HepG2 (cell line): Measurements from ENCODE around the gene TMEM233. TPM values are rescaled to one million over a fixed set of nuclear protein-coding genes. Genes with fewer than 3 reads are reported as not detected.
A peak's percentile ranks its signal among the peaks of the same experiment; 100 is the strongest.

Experiments used
- ATF7 ChIP-seq, 2 experiments: fragments of 450-650 bp in 1 of 2; sonication (generic) in 1 of 2; formaldehyde crosslinking in 1 of 2; IDR thresholded peaks; 2 replicates each; pipeline versions ENCODE4 v1.4.0 to v1.6.1; 2016 to 2020; ENCODE audit warnings: antibody characterized with exemption in 1 of 2, mild to moderate bottlenecking in 1 of 2, missing genetic modification reagents in 1 of 2
- E2F5 ChIP-seq: sonication (generic); formaldehyde crosslinking; conservative IDR thresholded peaks from 2 replicates; pipeline ENCODE4 v1.4.0; 2020; ENCODE audit warnings: missing genetic modification reagents
- FOXM1 ChIP-seq: sonication (generic); formaldehyde crosslinking; IDR thresholded peaks from 2 replicates; pipeline ENCODE4 v1.5.0; 2020; ENCODE audit warnings: missing genetic modification reagents
- HNF1B ChIP-seq: sonication (generic); formaldehyde crosslinking; IDR thresholded peaks from 2 replicates; pipeline ENCODE4 v1.5.1; 2020; ENCODE audit warnings: mild to moderate bottlenecking, moderate library complexity, missing genetic modification reagents
- PHB2 ChIP-seq: fragments of 450-650 bp; IDR thresholded peaks from 2 replicates; pipeline ENCODE4 v1.6.1; 2018; ENCODE audit not compliant: partially characterized antibody
- SMAD3 ChIP-seq: sonication (generic); formaldehyde crosslinking; IDR thresholded peaks from 2 replicates; pipeline ENCODE4 v1.4.0; 2020; ENCODE audit warnings: missing genetic modification reagents
- ZNF687 ChIP-seq: sonication (generic); formaldehyde crosslinking; IDR thresholded peaks from 2 replicates; pipeline ENCODE4 v1.5.1; 2020; ENCODE audit warnings: mild to moderate bottlenecking, missing genetic modification reagents, moderate library complexity
- polyA plus RNA-seq, 8 experiments: library from polyadenylated mRNA; depleted of rRNA in 3 of 8; stranded (reverse) in 7 of 8; unstranded in 1 of 8; fragments of >200 nt; fragmentation: Illumina TruSeq in 4 of 8; extraction: Trizol in 4 of 8; gene quantifications; 2 replicates each; pipeline versions ENCODE4 v1.2.1 to v1.2.3, GENCODE V29; 2011 to 2016; ENCODE audit warnings: low read depth in 4 of 8, missing spikeins in 1 of 8, mixed read lengths in 1 of 8; ENCODE audit not compliant: insufficient read depth in 1 of 8
- total RNA-seq, 5 experiments: library from RNA; depleted of rRNA; stranded (reverse); fragments of >200 nt; fragmentation: Illumina TruSeq; extraction: Trizol; gene quantifications; 2 replicates each; pipeline ENCODE4 v1.2.3, GENCODE V29; 2016; ENCODE audit warnings: low read depth in 1 of 5
- TF ChIP-seq, protein P1 (sequence below): sonication (generic); formaldehyde crosslinking; IDR thresholded peaks from 2 replicates; pipeline ENCODE4 v1.5.0; 2020; ENCODE audit warnings: mild to moderate bottlenecking, missing genetic modification reagents, borderline replicate concordance
- TF ChIP-seq, protein P2 (sequence below): sonication (generic); formaldehyde crosslinking; IDR thresholded peaks from 2 replicates; pipeline ENCODE4 v1.8.1; 2022; ENCODE audit warnings: low read depth, mild to moderate bottlenecking, missing genetic modification reagents
- TF ChIP-seq, protein P3 (sequence below): sonication (generic); IDR thresholded peaks from 2 replicates; pipeline ENCODE4 v1.6.1; 2016; ENCODE audit warnings: low read depth, borderline replicate concordance

Gene TMEM233
- total and polyA plus RNA-seq, 2 of the 13 experiments (the other 11 are each of a cell fraction or from before 2014, with no cell fraction given), result 0.03 TPM; not detected in 1

DNA sequence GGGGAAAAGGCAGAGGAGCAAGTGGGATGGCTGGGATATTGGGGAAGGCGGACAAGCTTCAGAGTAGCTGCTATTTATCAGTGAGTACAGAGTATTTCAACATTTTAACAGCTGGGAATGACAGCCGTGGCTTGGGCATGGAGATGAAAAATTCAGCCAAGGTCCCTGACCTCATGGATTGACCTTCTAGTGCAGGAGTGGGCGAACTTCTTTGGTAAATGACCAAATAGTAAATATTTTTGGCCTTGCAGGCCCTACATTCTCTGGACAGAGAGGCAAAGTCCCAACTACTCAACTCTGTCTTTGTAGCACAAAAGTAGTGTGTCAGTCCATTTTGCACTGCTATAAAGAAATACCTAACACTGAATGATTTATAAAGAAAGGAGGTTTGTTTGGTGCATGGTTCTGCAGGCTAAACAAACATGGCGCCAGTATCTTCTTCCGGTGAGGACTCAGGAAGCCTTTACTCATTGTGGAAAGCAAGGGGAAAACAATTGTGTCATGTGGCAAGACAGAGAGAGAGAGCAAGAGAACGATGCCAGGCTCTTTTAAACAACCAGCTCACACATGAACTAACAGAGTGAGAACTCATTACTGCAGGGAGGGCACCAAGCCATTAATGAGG lies 33.6 kb downstream of the TMEM233 start (continued):
- TF ChIP-seq, protein P1, sequence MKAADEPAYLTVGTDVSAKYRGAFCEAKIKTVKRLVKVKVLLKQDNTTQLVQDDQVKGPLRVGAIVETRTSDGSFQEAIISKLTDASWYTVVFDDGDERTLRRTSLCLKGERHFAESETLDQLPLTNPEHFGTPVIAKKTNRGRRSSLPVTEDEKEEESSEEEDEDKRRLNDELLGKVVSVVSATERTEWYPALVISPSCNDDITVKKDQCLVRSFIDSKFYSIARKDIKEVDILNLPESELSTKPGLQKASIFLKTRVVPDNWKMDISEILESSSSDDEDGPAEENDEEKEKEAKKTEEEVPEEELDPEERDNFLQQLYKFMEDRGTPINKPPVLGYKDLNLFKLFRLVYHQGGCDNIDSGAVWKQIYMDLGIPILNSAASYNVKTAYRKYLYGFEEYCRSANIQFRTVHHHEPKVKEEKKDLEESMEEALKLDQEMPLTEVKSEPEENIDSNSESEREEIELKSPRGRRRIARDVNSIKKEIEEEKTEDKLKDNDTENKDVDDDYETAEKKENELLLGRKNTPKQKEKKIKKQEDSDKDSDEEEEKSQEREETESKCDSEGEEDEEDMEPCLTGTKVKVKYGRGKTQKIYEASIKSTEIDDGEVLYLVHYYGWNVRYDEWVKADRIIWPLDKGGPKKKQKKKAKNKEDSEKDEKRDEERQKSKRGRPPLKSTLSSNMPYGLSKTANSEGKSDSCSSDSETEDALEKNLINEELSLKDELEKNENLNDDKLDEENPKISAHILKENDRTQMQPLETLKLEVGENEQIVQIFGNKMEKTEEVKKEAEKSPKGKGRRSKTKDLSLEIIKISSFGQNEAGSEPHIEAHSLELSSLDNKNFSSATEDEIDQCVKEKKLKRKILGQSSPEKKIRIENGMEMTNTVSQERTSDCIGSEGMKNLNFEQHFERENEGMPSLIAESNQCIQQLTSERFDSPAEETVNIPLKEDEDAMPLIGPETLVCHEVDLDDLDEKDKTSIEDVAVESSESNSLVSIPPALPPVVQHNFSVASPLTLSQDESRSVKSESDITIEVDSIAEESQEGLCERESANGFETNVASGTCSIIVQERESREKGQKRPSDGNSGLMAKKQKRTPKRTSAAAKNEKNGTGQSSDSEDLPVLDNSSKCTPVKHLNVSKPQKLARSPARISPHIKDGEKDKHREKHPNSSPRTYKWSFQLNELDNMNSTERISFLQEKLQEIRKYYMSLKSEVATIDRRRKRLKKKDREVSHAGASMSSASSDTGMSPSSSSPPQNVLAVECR (CRISPR knock-in tag), result peak; percentile 48; the same call in 1 of the 2 replicates
- no peak for TF ChIP-seq ZNF687
- TF ChIP-seq HNF1B (CRISPR knock-in tag), result no peak
- TF ChIP-seq FOXM1 (CRISPR knock-in tag), result no peak
- TF ChIP-seq, protein P2, sequence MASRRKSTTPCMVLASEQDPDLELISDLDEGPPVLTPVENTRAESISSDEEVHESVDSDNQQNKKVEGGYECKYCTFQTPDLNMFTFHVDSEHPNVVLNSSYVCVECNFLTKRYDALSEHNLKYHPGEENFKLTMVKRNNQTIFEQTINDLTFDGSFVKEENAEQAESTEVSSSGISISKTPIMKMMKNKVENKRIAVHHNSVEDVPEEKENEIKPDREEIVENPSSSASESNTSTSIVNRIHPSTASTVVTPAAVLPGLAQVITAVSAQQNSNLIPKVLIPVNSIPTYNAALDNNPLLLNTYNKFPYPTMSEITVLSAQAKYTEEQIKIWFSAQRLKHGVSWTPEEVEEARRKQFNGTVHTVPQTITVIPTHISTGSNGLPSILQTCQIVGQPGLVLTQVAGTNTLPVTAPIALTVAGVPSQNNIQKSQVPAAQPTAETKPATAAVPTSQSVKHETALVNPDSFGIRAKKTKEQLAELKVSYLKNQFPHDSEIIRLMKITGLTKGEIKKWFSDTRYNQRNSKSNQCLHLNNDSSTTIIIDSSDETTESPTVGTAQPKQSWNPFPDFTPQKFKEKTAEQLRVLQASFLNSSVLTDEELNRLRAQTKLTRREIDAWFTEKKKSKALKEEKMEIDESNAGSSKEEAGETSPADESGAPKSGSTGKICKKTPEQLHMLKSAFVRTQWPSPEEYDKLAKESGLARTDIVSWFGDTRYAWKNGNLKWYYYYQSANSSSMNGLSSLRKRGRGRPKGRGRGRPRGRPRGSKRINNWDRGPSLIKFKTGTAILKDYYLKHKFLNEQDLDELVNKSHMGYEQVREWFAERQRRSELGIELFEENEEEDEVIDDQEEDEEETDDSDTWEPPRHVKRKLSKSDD (CRISPR knock-in tag), result no peak
- TF ChIP-seq SMAD3, result no peak
- TF ChIP-seq, protein P3, sequence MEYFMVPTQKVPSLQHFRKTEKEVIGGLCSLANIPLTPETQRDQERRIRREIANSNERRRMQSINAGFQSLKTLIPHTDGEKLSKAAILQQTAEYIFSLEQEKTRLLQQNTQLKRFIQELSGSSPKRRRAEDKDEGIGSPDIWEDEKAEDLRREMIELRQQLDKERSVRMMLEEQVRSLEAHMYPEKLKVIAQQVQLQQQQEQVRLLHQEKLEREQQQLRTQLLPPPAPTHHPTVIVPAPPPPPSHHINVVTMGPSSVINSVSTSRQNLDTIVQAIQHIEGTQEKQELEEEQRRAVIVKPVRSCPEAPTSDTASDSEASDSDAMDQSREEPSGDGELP, result peak; percentile 86
- TF ChIP-seq PHB2, result no peak
- TF ChIP-seq ATF7 (IDR thresholded peaks at IDR 0.05), result no peak
- TF ChIP-seq ATF7 (CRISPR knock-in tag; IDR thresholded peaks at IDR 0.05), result no peak
- TF ChIP-seq E2F5 (CRISPR knock-in tag), result no peak
